ENCODE results near the gene CPZ.

The CPZ gene

DNA sequence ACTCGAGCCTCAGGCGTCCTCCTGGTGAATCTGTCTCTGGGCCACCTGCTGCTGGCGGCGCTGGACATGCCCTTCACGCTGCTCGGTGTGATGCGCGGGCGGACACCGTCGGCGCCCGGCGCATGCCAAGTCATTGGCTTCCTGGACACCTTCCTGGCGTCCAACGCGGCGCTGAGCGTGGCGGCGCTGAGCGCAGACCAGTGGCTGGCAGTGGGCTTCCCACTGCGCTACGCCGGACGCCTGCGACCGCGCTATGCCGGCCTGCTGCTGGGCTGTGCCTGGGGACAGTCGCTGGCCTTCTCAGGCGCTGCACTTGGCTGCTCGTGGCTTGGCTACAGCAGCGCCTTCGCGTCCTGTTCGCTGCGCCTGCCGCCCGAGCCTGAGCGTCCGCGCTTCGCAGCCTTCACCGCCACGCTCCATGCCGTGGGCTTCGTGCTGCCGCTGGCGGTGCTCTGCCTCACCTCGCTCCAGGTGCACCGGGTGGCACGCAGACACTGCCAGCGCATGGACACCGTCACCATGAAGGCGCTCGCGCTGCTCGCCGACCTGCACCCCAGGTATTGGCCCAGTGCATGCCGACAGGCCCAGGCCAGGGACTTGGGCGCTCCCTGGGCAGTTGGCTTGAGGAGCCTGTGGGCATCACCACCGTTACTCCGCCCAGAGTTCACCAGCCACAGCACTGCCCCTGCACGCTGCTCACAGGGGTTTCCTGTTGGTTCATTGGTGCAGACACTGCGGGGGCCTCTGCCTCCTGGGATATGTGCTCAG, 11.3 kb upstream of the CPZ start:
- no peak for DNase-seq (ENCODE audit: low spot score)

DNA sequence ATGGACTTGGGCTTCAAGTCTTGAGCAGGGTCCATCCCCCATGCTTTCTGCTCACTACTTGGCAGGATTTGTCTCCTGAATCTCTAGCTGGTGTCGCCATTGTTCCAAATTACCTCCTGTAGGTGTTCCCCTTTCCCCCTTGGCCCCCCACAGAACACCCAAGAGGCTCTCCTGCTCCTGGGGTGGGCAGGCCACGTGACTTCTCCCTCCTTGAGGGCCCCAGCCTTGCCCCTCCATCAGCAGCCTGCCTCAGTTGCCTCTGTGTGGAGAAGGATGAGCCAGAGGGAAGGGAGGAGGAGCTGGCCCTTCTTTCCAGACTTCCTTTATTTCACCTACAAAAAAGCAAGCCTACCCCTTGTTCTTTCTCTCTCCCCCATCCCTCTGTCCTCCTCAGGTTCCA, 10.5 kb upstream of the CPZ start:
- DNase-seq (ENCODE audit: low spot score): no peak

DNA sequence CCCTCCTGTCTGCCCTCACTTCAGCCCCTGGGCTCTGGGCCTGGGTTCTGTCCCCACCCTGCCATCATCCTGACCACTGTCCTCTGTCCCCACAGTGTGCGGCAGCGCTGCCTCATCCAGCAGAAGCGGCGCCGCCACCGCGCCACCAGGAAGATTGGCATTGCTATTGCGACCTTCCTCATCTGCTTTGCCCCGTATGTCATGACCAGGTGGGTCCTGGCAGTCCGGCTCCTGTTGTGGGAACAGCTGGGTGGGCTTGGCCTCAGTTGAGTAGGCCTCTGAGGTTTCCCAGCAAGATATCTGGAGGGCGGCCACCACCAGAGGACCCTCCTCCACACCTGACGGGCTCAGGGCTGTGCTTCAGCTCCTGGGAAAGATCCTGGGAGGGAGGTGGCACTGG, 10.1 kb upstream of the CPZ start:
- no peak for DNase-seq (ENCODE audit: low spot score)

DNA sequence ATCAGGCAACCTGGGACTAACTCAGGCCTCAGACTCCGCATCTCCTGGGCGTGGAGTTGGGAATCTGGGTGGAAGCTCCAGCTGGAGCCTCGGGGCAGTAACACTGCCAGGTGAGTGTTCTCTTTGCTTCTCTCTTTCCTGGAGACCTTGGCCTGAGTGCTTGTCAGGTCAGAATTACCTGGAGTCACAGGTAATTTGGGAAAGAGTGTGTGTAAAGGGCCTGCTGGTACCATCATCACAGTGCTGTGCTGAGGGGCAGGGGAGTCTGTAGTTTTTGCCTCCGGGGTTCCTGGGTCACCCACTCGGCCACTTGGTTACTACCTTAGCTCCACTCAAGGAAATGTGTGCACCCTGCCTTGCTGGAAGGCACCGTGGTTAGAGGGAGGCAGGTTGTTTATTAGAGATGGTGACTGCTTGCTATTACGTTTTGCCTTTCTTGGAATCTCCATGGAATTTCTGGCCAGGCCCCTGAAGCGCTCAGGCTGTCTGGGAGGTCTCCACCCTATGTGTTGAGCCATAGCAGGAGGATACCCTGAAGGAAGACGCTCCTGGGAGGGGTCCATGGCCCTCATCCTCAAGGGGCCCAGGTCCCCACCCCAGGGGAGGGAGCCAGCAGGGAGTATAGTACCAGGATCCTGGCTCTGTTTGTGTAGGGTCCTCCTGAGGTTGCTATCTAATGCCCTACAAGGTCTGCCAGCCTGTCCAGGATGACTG, 9.5 kb upstream of the CPZ start:
- no peak for DNase-seq (ENCODE audit: low spot score)

DNA sequence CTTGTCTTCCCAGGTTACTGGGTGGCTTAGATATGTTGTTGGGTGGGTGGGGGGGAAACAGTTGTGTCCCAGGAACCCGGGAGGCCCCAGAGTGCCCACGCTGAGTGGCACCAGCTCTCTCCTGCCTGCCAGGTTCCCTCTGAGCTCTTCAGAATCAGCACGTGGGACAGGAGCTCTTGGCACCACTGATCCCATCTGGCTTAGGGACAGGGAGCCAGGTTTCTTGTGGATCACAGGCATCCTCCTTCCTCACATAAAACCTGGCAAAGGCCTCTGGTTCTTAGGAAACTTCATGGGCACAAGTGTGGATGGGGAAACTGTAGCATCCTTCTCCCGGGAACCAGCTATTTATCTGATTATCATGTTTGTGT, 8.9 kb upstream of the CPZ start:
- DNase-seq (ENCODE audit: low spot score): no peak

DNA sequence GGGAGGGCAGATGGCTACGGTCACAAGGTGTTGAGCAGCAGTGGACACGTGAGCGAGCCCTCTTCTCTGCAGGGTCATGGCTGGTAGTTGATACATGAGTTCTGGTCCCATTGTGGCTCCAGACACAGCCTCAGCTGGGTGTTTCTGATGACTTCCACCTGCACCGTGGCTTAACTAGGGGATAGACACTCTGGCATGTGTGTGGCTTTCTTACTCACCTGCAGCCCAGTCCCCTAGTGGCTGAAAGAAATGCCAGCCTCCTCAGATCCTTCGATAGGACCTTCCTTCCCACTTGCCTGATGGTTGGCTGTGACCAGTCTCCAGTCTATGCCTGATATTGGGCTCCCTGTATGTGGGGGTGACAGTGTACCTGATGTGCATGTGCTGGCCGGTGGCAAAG, 7.4 kb upstream of the CPZ start:
- no peak for DNase-seq (ENCODE audit: low spot score)

DNA sequence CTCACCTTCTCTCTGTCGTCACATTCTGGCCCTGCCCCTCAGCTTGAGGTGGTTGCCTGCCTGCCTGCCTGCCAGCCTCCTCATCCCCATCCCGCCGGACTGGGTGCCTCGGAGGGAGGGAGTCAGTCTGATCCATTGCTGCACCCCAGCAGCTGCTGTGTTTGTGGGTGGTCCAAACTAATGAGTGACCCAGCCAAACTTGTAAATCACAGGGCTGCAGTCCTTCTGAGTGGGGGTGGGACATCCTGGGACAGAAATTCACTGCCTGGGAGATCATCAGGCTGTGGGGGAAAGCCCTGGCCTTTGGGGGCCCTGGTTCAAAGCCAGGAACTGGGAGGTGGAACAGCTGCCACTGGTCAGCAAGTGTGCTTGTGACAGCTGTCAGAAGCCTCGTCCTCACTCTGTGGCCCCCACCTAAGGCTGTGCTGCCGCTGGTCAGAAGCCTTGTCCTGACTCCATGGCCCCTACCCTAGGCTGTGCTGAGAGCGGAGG, 6.8 kb upstream of the CPZ start:
- no peak for DNase-seq (ENCODE audit: low spot score)

DNA sequence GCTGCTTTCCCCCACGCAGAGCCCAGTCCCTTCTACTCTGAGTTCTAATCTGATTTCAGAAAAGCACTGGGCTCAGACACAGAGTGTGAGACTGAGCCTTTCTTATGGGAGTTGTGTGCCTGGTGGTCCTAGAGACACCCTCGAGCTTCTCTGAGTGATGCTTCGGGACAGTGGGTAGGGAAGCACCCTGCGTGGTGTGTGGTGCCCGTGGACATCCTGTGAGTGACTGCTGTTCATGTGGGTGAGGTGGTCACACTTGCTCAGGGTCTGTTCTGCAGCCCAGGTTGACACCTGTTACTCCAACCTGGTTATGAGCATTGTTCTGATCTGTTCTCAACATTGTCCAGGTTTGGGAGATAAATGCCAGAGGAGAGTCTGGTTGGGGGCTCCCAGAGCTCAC, 6.3 kb upstream of the CPZ start:
- no peak for DNase-seq (ENCODE audit: low spot score)

DNA sequence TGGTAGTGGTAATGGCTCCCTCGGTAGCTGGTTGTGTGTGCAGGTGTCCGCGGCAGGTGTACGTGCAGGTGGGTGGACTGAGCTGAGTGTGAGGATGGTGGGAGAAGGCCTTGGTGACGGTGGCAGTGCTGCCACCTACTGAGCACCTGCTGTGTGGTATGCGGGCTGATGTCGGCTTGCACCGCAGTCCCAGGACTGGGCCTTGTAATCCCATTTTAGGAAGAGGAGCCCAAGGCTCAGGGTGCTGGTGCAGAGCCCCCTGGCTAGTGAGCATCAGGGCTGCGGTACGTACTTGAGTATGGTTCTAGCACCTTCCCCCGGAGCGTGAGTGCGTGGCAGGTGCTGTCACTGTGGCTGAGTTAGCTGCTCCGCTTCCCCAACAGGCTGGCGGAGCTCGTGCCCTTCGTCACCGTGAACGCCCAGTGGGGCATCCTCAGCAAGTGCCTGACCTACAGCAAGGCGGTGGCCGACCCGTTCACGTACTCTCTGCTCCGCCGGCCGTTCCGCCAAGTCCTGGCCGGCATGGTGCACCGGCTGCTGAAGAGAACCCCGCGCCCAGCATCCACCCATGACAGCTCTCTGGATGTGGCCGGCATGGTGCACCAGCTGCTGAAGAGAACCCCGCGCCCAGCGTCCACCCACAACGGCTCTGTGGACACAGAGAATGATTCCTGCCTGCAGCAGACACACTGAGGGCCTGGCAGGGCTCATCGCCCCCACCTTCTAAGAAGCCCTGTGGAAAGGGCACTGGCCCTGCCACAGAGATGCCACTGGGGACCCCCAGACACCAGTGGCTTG, 5.7 kb upstream of the CPZ start:
- DNase-seq (ENCODE audit: low spot score): no peak

DNA sequence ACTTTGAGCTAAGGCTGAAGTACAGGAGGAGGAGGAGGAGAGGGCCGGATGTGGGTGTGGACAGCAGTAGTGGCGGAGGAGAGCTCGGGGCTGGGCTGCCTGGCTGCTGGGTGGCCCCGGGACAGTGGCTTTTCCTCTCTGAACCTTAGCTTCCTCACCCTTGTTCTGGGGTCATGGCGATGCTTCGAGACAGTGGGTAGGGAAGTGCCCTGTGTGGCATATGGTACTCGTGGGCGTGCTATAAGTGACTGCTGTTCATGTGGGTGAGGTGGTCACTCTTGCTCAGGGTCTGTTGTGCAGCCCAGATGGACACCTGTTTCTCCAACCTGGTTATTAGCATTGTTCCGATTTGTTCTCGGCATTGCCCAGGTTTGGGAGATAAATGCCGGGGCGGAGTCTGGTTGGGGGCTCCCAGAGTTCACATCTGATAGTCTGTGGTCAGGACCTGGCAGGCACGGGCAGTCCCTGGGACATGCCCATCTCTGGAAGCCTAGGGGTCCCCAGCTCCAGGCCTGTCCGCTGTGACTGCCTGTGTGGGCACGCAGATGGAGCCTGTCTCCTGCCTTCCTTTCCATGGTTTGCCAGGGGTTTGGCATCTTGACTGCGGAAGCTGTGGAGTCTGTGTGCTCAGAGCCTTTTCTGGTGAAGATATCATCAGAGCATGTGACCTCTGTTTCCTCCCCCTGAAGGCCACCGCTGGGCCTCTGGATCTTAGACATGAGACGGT, 4.9 kb upstream of the CPZ start:
- no peak for DNase-seq (ENCODE audit: low spot score)

DNA sequence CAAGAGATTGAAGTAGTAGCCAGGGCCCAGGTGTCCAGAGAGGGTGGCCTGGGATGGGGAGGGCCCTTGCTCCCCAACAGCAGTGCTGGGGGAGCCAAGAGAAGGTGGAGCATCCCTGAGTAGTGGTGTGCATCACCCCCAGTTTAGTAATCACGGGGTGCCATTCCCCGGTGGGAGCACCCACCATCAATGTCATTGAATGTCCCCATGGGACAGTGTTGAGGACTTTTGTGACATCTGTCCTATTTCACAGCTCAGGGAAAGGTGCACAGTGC, 4.4 kb upstream of the CPZ start:
- DNase-seq (ENCODE audit: low spot score): no peak

DNA sequence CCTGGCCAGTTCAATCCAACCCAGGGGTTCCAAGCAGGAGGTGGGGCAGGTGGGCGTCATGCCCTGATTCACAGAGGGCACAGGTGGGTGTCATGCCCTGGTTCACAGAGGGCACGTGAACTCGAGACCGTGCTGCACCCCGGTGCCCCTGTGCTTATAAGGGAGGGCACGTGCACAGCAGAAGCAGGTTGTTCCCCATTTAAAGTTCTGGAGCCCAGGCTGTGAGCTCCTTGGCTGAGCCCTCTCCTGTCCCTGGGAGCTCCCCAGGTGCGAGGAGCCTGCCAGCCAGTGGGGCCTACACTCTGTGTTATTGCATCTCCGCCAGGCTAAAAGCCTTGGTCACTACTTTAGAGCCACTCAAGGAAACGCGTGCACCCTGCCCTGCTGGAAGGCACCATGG, 3.2 kb upstream of the CPZ start:
- no peak for DNase-seq (ENCODE audit: low spot score)

DNA sequence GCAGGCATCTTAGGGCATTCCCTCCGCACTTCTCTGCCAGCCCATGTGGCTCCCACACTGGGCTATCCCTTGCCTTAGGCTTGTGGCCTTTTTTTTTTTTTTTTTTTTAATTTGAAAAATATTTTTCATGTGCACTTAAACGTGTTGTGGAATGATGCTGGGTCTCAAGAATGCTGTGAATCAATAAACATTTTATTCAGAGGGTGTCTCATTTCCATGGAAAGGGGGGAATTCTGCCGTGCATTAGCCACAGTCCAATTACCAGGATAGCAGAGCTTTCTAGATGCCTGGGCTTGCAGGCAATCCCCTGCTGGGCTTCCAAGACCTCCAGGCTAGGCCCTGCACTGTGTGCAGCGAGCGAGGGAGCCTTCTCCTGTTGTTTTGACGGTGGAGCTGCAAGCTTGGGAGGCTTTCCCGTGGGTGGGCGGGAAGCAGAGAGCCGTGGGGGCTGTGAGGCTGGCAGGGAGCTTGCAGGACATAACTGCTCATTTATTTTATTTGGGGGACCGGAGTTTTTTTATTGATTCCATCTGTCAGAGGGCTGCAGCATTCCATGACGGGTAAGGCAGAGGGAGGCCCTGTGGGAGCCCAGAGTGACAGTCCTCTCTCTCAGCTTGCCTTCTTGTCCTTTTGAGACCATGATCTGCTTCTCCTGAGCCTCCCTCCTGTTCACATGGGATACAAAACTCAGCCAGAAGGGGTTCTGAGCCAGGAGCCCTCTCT, 2.6 kb upstream of the CPZ start:
- no peak for DNase-seq (ENCODE audit: low spot score)

DNA sequence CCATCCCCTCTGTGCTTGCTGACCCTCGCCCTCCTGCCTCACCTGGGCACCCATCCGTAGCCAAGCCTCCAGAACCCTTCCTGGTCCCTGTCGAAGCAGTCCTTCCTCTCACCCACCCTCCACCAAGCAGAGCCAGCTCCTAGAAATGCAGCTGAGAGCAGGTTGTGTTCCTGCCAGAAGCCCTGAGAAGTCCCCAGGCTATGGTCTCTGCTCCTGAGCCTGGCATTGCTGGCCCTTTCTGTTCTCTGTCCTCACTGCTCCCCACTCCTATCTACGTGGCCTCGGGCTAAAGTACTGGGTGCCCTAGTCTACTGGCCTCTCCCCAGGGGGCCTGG, 2.1 kb upstream of the CPZ start:
- no peak for DNase-seq (ENCODE audit: low spot score)

DNA sequence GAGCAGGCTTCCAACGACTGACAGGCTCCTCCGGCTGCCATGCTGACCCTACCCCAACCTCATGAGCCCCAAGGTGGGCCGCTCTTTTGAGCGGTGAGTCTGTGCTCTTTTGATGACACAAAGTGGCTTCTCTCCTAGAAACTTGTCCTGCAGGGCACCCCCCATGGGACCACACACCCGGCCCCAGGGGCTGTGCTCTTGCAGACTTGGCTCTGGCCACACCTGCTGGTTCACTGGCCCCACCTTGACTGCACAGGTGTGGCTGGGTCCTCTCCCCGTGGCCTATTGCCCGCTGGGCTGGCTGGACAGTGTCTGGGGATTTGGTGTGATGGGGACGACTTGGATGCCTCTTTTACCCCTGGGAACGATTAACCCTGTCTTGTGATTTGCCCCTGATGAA, 1.5 kb upstream of the CPZ start:
- DNase-seq (ENCODE audit: low spot score): no peak

DNA sequence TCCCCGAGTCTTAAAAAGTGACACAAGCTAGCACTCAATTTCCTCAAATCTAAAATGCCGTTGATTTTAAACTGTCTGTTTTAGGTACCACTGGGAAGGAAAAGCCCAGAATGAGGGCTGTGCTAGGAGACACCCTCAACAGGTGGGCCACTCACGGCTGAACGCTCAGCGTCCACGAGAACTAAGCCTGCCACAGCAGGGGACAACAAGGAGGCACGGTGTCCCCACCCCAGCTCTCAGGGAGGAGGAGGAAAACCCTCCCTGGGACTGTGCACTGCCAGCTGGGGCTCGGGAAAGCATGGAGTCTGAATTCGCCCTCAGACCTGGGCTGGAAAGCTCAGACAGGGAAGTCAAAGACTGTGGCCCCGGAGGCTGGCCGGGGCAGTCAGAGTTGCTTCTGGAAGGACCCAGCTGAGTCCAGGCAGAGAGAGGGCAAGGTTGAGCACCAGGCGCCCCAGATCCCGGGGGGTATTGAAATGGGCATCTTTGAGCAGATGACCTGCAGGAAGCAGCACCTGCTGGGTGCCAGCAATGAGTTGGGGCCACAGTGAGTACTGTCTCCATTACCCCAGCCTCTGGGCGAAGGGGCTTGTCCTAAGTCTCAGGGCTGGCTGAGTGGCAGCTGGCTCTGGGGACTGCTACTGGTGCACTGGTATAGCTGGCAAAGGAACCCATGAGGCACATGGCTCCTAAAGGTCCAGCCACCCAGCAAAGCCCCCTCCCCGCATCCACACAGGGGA, 769 bp upstream of the CPZ start:
- DNase-seq (ENCODE audit: low spot score): no peak

DNA sequence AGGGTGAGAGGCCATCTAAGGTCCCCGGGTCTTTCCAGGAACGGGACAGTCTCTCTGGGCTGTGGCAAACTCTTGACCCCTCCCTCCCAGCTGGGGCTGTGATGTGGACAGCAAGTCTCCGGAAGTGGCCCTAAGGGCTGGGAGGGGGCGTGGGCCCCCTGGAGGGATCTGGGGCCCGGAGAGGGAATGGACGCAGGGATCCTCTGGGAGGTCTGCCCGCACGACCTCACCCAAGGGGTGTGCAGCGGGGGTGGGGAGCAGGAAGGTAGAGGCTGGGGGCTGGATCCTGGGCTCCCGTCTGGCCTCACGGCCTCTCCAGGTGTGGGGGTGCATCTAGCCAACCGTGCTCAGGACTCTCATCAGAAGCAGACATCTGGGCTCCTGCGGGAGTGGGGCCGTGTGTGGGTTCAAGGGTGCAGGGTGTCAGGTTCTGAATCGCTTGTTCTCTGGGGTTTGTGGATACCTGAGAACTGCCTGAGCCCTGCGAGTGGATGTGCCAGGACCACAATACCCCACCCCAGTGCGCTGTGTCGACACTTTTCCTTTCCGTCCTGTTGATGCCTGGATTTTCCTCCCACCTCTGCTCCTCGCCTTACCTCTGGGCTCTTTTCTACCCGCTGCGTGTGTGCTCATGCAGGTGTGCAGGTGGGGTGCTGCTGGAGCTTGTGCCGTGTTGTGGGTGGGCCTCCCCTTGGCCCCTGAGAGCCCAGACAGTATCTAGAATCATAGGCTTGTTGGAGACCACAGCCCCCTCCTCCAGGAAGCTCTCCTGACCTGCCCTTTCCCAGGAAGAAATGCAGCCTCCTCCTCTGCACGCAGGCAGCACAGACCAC, 915 bp downstream of the CPZ start:
- DNase-seq (ENCODE audit: low spot score): no peak

DNA sequence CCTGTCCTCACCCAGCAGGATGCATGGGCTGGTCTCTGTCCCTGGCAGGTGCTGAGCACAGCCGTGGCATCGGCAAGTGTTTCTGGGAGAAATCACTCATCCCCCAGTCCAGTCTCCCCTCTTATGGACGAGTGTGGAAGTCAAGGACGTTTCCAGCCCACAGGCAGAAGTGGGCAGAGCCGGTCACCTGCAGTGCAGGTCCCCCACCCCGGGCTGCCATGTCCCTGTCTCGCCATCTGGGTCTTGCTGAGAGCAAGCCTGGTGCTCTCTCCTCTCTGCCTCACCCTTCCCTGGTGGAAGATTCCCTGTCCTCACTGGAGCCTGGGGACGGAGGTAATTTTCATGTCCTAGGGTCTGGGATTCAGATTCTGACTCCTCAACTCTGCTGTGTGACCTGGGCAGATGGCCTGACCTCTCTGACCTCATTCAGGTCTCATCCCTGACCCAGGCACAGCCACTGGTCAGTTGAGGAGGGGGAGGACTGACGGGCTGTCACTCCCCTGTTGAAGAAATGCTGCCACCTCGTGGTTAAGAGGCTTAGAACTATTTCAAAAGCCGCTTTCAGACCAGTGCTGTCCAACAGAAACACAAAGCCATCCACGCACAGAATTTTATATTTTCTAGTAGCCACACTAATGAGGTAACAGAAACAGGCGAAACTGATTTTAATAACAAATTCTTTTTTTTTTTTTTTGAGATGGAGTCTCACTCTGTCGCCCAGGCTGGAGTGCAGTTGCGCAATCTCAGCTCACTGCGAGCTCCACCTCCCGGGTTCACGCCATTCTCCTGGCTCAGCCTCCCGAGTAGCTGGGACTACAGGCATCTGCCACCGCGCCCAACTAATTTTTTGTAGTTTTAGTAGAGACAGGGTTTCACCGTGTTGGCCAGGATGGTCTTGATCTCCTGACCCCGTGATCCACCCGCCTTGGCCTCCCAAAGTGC, 1.8 kb downstream of the CPZ start:
- peak; percentile 10 for DNase-seq (ENCODE audit: low spot score)
